CD4-positive, alpha-beta T cell treated with Interleukin-17A for 1 hour (primary cell): ENCODE data around the gene TRPT1.

ENCODE experiments used
- DNase-seq: peaks from one replicate; pipeline ENCODE4 v3.0.0-alpha.2; 2020

TRPT1 gene

DNA sequence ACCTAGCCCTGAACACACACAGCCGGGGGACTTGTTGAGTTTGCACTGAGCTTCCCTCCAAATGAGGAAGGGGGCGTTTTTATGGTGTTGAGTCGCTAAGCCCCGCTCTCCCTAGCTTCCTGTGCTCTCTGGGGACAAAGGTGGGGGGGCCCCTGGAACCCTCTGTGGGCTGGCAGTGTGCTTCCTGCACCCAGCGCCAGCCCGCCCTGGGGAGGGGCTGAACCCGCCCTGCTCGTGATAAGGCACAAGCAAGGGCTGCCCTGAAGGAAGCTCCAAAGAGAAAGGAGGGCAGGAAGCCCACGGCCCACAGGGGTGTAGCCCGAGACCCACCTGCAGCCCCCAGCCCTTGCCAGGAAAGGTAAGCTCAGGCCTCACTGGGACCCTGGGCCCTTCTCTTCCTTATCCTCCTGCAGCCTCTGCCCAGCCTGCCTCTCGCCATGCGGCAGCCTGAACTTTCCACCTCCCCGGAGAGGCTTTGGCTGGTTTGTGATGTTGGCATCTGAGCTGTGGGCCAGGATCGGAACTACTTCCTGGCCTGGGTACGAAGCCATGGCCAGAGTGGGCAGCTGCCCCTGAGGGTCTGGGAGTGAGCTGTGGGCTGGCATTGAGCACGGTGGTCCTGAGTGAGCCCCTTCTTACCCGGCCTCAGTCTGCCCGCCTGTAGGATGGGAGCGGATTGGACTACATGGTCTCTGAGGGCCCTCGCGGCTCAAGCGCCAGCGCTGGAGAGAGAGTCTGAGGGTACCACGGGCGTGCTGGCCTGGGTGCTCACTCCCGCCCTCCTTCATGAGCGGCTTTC, 19.3 kb downstream of the TRPT1 start, which contains the start of gene FERMT3:
Gene FERMT3, plus strand, starts transcription at position 265 of the 799 bp plus-strand sequence. CDS start 644 bp downstream, outside the sequence.
- DNase-seq: peak; percentile 76

DNA sequence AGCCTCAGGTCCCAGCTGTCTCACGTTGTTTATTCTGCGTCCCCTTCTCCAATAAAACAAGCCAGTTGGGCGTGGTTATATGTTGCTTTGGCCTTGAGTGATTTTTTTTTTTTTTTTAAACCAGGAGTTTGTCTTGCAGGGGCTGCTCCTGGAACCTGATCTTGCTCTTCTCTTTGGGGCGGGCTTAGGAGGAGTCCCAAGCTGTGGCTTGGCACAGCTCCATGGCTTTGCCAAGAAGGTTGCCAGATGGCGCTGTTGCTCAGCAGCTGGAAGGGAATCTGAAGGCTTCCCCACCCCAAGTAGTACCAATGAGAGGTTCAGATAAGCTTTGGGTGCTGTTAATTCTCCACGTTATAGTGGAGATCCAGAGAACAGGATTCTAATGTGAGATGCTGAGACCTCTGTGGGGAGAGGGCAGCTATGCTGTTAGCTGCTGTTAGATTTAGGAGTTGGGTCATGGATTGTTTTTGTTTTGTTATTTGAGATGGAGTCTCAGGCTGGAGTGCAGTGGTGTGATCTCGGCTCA, 21.5 kb downstream of the TRPT1 start:
- peak; percentile 91 for DNase-seq

DNA sequence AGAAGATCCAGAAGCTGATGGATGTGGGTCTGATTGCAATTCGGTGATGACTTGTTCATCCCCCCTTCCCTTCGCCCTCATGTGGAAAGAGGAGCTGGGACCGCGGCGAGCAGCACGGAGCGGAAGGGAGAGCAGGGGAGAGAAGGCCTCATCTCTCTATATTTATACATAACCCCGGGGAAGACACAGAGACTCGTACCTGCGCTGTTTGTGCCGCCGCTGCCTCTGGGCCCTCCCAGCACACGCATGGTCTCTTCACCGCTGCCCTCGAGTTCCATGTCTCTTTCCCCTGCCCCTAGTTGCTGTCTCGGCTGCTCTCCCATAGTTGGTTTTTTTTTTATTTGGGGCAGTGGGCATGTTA, 21.9 kb downstream of the TRPT1 start:
- DNase-seq: no peak

DNA sequence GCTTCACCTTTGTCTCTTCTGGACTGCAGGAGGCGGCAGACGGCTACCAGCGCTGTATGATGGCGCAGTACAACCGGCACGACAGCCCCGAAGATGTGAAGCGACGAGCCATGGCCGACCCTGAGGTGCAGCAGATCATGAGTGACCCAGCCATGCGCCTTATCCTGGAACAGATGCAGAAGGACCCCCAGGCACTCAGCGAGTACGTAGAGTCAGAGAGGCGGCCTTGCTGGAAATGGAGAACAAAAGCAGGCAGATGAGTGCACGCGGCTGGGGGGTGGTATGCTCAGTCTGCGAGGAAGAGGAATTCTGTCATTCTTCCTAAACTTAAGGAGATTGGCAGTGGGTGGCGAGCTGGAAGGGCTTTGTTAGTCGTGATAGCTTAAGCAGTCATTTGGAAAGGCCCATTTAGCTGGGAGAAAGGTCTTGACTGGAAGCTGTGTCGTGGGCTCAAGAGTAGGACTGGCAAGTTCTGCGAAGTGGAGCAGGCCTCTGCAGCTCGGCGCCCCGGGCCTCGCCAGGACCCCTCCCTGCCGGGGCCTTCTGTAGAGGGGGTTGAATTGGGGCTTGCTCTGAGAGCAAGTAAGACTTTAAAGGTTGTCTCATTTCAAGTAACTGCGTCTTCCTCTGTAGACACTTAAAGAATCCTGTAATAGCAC, 22.4 kb downstream of the TRPT1 start:
- no peak for DNase-seq

DNA sequence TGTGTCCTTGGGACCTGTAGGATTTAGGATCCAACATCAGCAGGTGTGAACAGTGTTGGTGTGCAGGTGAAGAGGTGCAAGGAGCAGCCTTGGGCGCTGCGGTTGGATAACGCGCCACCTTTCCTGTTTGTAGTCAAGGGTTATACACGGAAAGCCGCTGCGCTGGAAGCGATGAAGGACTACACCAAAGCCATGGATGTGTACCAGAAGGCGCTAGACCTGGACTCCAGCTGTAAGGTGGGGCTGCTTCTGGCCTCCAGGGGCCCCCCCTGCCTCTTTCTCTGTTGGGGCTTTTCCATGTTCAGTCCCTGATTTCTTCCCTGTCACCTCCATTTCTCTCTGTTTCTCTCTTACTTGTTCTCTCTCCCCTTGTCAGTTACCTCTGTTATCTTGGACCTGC, 23.0 kb downstream of the TRPT1 start:
- DNase-seq: no peak

DNA sequence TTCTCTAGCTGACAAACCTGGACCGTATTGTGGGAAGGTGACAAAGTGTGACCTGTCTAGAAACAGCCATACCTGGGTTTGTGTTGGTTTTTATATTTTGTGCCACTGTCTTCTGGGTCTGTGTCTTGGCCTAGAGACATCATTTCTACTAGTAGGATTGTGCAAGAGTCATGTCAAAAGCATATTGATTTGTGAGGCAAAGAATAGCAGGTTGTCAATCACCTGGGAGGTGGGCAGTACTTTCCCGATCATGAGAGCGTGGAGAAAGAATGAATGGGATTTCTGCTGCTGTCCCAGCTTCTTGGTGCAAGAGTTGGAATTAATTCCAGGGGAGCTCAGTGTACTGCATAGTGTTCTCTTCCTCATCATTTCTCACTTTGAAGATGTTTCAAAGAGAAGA, 24.4 kb downstream of the TRPT1 start:
- no peak for DNase-seq

DNA sequence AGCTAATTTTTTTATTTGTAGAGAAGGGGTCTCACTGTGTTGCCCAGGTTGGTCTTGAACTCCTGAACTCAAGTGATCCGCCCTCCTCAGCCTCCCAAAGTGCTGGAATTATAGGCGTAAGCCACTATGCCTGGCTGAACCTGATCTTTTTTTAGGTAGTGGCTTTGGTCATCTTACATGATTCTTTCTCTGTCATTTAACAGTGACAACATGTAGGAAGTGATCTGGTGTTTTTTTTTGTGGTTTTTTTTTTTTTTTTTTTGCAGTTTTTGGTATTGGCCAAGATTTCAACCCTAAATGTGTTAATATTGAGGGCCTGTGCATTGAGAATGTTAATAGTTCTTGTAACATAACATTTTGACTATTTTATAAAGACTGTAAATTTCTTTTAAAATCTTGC, 27.5 kb downstream of the TRPT1 start:
- no peak for DNase-seq

DNA sequence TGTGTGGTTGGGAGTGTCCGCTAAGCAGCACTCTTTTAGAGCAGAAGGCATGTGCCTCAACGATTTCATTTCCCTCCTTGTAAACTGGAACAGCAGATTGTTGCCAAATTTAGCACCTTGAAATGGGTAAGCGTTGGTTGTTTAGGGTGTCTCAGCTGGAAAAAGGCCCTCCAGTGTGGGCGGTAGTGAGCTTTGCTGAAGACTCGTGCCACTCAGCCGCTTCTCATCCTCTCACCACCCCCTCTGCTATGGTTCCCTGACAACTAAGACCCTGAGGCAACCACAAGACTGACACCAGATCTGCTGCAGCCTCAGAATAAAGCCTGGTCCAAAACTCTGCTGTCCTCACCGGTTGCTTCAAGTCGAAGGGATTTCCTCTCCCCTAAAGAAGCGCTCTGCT, 29.4 kb downstream of the TRPT1 start:
- DNase-seq: no peak

DNA sequence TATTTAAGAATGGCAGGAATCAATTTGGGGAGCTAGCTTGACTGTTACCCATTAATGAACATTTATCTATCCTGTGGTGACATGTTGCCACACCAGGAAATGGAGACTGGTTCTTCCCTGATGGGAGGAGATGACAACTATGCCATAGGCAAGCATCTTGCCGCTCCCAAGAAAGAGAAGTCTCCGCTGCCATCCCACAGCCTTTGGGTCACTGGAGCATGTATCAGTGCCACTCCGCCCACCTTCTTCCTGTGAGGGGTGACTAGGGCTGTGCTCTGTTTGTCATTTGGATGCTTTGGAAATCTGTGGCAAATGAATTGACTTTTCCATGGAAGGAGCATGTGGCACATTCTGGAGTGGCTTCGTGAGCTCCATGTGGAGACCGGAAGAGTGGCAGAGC, 33.6 kb downstream of the TRPT1 start:
- DNase-seq: no peak

DNA sequence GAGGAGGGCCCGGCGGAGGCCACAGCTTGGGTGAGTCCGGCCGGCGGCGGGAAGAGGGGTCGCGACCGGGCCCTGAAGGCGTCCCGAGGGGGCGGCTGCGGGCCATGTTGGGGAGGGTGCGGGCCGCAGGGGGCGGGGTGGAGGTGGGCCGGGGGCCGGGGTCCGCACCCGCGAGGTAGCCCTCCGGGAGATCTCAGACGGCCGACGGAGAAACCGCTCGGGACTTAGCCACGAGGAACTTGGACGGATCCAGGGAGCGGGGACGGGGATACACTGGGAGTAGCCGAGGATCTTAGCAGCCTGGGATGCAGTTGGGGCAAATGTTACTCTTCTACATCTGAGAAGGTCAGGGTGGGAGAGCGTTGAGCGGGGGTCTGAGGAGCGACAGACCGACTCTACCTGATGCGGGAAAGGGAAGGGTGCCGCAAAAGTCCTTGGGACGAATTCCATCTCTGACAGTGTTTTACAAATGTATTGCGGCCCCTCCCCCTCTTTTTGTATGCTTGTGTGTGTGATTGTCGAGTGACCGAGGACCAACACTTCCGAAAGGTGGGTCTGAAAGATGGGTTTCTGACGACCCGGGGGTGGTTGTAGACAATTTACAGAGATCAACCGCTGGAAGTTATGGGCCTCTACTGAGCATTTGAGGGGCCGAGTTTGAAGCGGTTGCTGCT, 39.4 kb downstream of the TRPT1 start:
- DNase-seq: peak; percentile 62

DNA sequence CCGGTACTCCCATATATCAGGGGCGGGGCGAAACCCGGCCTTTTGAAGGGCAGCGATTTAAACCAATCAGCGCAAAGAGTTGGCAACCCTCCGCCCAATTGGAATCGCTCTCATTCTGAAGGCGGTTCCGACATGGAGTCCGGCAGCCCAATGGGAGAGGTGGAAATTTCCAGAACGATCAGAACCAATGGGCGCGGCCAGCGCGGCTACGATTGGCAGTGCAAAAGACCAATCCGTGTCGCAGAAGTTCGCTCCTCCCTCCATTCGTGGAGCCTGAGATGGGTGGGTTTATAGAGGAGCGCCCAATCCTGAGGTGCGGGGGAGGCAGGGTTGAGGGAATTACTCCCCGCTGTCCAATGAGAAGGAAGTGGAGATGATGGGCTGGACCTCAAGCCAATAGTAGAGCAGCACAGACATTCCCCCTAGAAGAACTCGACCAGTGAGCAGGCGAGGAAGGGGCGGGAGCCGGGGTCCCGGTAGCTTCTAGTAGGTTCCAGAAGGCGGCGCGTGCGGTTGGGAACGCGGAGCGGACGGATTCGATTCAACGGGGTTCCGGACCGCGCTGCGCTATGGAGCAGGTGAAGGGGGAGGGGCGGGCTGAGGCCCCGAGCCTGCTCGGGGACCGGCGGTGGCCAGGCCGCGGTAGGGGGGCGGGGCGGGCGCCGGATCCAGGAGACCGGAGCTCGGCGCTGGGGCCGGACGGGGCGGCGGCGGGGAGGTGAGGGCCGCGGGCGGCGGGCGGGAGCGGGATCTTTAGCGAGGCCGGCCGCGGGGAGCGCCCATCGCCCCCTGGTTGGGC, 40.1 kb downstream of the TRPT1 start, which contains the start of gene STIP1:
Gene STIP1, plus strand, starts transcription at position 479 of the 799 bp plus-strand sequence. Its CDS starts 91 bp downstream, at position 570.
- DNase-seq: peak; percentile 100

DNA sequence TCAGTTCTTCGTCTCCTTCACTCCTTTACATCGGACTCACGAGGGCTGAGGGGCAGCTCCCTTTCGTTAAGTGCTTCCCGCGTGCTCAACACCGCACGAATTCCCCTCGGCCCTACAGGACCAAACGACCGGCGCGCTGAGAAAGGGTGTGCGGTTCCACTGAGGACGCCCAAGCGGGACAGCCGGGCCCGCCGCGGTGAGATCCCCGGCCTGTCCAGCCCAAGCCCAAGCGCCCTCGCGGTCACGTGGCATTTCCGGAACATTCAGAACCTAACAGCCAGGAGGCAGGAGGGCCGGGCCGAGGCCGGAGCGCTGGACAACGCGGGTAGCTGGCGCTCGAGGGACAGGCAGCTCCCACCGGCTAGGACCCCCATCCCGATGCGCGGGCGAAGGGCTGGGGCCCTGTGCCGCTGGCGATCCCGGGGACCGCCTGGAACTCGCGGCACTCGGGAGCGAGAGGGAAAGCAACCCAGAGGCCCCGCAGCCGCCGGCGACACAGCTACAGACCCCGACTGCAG, 40.8 kb downstream of the TRPT1 start:
- no peak for DNase-seq

DNA sequence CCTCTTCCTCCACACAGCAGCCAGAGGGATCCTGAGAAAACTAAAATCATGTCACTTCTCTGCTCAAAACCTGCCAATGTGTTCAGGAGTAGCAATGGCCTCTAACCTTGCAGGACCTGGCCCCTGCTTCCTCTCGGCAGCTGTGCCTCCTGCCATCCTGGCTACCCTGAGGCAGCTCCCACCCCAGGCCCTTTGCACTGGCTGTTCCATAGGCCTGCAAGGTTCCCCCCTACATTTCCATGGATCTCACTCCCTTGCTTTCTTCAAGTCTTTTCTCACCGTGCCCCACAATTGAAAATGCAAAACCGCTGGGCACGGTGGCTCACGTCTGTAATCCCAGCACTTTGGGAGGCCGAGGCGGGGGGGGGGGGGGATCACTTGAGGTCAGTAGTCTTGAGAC, 42.1 kb downstream of the TRPT1 start:
- DNase-seq: no peak

DNA sequence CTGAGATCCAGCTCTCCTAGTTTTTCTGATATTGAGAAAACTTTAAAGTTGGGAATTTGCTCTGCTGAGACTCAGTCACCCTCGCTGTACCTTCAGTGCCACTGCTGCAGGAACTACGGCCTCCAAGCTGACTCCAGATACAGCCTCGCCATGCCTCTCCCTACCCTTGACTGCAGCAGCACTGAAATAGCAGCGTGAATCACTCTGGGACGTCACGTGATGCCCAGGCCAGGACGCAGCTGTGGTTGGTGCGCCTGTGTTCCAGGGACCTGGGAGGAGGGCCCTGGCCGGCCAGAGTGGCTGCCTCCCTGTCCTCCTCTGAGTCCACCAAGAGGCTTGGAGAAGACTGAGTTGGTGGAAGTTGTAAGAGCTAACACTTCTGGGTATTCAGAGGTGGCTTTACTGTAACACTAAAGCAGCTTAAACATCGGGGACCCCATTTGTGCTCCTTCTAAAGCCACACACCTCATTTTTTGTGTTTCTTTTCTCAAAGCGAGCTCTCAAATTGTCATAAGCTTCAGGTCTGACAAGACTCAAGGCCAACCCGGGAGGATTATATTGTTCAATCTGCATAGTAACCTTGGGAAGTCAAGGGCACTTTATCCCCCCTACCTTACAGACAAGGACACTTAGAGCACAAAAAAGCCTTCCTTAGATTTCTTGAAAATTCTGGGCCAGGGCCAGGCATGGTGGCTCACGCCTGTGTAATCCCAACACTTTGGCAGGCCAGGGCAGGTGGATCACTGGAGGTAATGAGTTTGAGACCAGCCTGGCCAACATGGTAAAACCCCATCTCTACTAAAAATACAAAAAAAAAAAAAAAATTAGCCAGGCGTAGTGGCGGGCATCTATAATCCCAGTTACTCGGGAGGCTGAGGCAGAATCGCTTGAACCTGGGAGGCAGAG, 44.2 kb downstream of the TRPT1 start:
- DNase-seq: peak; percentile 33

DNA sequence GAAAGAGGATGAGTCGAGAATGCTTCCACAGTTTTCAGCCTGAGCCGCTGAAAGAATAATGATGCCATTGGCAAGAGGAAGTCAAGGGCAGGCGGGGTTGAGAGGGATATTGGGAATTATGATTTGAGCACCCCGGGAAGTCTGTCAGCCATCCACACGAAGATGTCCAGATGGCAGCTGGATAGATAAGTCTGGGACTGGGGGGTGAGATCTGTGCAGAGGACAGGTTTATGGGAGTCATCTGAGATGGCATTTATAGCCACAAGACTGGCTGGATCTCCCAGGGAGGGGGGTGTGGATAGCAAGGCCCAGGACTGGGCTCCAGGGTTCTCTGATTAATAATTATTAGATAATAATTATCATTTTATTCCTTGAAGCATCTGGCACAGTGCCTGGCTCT, 45.1 kb downstream of the TRPT1 start:
- no peak for DNase-seq

DNA sequence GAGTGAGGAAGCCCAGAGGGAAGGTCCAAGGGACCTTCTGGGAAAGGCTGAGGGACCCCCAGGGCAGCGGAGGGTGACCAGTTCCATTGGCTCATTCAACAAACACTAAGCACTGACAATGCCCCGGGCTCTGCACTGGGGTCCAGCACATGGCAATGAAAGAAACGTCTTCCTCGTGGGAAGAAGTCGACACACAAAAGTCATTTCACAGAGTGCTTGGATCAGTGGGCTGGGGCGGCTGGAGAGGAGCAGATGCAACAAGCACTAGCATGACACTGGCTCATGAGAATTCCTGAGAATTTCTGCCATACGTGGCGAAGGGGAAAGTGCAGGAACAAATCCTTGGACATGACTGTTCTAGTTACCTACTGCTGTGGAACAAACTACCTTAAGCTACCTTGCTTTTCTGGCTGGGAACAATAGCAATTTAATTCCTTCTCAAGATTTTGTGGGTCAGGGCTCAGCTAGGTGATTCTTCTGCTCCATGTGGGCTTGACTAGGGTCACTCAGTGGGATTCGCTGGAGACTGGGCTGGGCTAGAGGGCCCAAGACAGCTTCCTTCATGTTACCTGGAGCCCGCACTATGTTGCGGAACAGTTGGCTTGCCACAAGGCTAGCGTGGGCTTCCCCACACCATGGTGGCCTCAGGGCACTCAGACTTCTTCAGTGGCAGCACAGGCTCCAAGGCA, 46.9 kb downstream of the TRPT1 start:
- no peak for DNase-seq

DNA sequence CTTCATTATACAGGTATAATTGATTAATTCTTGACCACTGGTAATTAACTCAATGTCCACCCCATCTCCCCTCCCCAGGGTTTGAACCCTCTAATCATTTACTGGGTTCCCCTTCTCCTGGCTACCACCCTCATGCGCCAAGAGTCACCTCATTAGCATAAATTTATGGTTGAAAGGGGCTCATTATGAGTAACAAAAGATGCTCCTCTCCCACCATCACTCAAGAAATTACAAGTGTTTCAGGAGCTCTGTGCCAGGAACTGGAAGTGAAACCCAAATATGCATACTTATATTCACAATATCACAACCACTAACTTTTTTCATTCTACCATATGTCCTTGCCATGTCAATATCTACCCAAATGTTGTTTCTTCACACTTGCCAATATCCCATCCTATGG, 47.8 kb downstream of the TRPT1 start:
- no peak for DNase-seq

DNA sequence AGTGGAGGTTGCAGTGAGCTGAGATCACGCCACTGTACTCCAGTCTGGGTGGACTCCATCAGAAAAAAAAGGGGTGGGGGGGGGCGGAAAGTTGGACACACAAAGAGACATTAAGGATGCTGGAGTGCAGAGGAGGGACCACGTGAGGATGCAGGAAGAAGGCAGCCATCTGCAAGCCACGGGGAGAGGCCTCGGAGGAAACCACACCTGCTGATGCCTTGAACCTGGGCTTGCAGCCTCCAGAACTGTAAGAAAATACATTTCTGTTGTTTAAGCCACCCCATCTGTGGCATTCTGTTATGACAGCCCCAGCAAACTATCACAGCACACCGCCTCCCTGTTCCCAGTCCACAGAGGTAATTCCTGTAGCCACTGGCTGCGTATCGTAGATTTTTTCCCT, 49.2 kb downstream of the TRPT1 start:
- DNase-seq: no peak
